T-helper 2 cell treated with Interferon-gamma antibody and Interleukin-4, amounts not matched to agents 100 ng/mL and 5 ng/mL, for 36 hours (primary cell): ENCODE results near the gene C19orf18. TPM values are rescaled to one million over a fixed set of nuclear protein-coding genes. Genes with fewer than 3 reads are reported as not detected.

Experiments used
- intact Hi-C: fragments of 100-400 bp; cut with micrococcal nuclease; formaldehyde crosslinking; loops from one replicate; pipeline ENCODE4 v1.15.1; 2023
- total RNA-seq: library from RNA; stranded (reverse); gene quantifications from 2 replicates; pipeline ENCODE4 v1.2.3, GENCODE V29; 2022

Gene C19orf18
- total RNA-seq = 0.30 and 0.34 TPM in 2 replicates

DNA sequence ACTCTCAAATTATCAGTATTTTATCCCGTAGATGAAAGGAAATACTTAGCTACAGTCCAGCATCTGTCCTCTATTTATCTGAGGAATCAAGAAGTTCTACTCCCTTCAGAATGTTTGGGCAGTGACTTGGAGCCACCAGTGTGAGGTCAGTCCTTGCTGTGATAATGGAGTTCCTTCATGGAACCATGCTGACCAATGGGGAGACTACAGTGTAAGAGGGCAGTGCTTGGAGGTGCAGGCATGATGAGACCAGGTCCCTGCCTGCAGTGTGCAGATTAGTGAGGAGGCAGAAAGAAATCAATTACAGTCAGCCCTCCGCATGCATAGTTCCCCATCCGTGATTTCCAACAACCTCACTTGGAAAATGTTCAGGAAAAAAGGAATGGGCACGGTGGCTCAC, at the start of gene C19orf18:
C19orf18 (minus strand) TSS at position 101 of the 400 bp plus-strand sequence. CDS start 102 bp downstream, outside the sequence.
- intact Hi-C loops = no loop called here

DNA sequence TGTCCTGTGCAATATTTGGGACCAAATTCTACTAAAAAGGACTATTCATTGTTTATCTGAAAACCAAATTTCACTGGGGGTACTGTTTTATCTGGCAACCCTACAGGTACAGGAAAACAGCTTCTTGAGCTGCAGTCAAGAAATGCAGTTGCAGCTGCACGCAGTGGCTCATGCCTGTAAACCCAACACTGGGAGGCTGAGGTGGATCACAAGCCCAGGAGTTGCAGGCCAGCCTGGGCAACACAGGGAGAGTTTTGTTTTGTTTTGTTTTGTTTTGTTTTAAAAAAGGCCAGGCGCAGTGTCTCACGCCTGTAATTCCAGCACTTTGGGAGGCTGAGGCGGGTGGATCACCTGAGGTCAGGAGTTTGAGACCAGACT, 47.9 kb upstream of the C19orf18 start:
- intact Hi-C loops = no loop called here

DNA sequence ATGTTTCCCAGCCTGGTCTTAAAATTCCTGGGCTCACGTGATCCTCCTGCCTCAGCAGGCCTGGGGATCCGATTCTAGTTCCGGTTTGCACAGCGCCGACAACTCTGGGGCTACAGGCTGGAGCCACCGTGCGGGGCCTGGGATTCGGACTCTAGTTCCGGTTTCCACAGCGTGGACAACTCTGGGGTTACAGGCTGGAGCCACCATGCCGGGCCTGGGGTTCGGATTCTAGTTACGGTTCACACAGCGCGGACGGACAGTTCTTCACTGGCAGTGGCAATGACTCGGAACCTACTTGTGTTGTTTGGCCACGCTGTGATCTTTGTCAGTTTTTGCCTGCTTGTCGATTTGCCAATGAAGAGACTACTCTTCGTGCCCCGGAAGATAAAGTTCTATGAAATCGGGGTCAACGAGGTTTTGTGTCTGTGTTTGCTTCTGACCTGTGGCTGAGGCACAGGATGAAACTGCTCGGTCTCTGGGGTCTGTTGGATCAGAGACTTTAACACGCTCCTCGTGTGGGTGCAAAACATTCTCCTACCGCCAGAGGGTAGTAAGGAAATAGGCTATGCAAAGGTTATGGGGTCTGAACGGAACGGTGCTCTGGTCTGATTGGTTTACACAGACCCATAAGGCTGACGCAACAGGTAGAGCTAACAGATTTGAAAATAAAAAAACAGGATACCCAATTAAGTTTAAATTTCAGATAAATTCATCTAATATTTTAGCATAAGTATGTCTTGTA, 47.4 kb upstream of the C19orf18 start:
- intact Hi-C loops = no loop called here

DNA sequence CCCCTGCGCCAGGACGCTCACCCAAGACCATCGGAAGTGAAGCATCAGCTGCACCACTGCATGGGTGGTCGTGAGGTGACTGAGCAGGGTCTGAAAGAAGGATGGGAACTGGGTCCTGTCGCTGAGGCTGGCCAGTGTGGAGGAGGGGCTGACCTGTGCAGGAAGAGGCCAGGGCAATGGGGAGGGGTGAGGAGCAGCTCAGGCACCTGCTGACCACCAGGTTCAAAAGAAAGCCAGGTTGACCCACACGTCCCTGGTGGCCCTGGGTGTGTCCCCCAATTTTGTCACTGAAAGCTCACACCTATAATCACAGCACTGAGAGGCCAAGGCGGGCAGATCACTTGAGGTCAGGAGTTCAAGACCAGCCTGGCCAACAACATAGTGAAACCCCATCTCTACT, 45.8 kb upstream of the C19orf18 start:
- intact Hi-C loops = no loop called here

DNA sequence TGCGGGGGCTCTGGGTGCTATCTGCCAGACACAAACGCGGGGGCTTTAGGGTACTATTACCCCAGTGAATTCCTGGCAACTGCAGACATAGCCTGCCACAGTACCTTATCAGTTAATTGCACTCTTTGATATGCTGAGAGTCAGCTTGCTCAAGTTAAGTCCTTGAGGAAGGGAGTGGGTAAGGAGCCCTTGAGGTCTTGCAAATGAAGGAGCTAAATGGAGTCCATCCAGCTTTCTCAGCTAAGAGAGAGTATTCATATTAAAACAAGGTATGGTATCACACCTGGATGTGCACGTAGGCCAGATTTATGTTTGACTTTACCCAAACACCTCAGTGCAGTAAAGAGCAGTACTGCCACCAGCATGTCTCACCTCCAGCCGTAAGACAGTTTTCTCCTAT, 39.8 kb upstream of the C19orf18 start:
- intact Hi-C loops = no loop called here

DNA sequence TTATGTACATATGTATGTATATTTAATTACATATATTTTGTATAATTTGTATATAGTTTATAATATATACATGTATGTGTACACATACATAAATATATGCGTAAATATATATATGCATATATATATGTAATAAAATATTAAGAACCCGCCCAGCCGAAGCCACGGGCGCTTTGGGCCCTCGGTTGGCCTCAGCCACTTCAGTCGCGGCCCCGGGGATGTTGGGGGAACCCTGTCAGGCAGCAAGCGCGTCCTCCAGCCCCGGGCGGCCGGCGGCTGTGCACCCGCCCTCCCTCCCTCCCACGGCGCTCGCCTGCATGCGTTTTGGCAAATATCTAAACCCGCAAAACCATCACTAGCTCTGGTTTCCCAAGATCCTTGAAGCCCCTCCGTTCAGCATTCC, 36.2 kb upstream of the C19orf18 start:
- intact Hi-C loops = no loop called here

DNA sequence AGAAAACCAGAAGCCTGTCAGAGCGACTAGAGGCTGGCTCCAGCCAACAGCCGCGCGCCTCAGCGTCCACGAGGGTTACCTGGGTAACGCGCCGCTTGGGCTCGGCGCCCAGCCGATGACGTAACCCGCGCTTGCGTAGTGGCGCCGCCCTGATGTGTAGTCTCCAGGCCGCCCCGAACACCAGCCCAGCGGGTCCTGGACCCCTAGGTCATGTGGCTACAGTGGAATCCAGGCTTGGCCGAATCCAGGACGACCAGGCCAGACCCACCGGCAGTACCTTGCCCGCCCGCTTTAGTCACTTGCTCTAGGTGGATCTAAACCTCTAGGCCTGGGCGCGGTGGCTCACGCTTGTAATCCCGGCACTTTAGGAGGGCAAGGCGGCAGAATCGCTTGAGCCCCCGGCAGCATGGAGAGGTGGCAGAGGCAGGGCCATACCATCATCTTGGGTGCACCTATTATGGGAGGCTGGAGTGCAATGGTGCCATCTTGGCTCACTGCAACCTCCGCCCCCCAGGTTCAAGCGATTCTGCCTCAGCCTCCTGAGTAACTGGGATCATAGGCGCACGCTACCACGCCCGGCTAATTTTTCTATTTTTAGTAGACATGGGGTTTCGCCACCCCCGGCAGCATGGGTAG, 35.5 kb upstream of the C19orf18 start:
- intact Hi-C loops = loop anchor here (10.0 kb wide), 1 partner anchor 145 kb away; the partner anchor contains the start of gene ZNF329

DNA sequence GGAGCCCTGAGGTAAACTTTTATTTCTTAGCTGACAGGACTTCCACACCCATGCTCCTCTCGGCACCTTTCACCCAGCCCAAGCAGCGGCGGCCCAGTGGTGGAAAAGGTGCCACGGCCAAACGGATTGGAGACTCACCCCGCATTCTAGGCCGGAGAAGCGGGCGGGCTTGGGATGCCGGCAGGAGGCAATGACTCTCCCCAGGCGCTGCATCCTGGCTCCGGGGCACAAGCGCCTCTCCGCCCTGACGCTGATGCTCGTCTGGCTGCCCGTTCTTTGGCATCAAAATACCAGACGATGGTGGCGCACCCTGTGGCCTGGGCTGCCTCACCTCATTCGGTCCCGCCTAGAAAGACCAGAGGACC, 34.9 kb upstream of the C19orf18 start:
- intact Hi-C loops = loop anchor here (10.0 kb wide), 1 partner anchor 146 kb away; the partner anchor contains the start of gene ZNF329

DNA sequence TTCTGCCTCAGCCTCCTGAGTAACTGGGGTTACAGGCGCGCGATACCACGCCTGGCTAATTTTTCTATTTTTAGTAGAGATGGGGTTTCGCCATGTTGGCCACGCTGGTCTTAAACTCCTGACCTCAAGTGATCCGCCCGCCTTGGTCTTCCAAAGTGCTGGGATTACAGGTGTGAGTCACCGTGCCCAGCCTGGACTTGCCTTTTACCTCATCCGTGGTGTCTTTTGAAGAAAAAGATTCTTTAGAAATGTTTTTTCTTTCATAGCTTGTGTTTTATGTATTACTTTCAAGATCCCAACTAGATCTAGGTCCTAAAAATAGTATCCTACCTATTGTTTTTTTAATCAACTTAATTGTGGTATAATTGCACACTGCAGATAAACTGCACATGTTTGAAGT, 34.5 kb upstream of the C19orf18 start:
- intact Hi-C loops = loop anchor here (10.0 kb wide), 1 partner anchor 146 kb away; the partner anchor contains the start of gene ZNF329

DNA sequence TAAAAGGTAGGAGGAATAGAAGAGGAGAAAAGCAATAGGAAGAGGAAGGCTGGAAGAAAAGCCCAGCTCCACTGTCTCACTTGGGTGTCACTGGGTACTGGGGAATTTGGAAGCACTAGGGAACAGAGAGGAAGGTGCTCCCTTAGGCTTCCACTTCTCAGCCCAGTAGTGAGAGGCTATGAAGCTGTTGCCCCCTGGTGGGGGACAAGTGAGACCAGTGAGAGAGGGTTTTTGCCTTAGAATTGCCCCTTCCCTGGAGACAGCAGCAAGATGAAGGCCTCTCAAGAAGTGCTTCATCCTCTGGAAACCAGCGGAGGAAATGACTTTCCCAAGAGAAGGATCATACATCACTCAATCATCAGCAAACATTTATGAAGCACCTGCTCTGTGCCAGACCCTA, 33.0 kb upstream of the C19orf18 start:
- intact Hi-C loops = loop anchor here (10.0 kb wide), 1 partner anchor 148 kb away; the partner anchor contains the start of gene ZNF329

DNA sequence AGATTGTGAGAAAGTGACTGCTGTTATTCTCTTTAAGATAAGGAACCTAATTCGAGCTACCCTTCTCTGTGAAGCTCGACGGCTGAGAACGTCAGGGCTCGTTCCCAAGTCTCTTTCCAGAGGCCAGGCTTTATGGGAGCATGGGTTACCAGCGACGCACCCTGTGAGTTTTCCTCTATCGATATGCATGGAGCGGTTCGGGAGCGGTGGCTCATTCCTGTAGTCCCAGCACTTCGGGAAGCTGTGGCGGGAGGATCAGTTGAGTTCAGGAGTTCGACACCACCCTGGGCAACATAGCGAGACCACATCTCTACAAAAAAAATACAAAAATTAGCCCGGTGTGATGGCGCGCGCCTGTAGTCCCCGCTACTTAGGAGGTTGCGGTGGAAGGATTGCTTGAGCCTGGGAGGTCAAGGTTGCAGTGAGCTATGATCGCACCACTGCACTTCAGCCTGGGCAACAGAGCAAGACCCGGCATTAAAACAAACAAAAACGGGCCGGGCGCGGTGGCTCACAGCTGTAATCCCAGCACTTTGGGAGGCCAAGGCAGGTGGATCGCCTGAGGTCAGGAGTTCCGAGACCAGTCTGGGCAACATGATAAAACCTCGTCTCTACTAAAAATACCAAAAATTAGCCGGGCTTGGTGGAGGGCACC, 29.0 kb upstream of the C19orf18 start:
- intact Hi-C loops = loop anchor here (2.0 to 10.0 kb wide), 4 partner anchors 86 to 516 kb away; partner anchors contain the start of genes ZNF329, ZNF417, ZNF419 and ZNF776

DNA sequence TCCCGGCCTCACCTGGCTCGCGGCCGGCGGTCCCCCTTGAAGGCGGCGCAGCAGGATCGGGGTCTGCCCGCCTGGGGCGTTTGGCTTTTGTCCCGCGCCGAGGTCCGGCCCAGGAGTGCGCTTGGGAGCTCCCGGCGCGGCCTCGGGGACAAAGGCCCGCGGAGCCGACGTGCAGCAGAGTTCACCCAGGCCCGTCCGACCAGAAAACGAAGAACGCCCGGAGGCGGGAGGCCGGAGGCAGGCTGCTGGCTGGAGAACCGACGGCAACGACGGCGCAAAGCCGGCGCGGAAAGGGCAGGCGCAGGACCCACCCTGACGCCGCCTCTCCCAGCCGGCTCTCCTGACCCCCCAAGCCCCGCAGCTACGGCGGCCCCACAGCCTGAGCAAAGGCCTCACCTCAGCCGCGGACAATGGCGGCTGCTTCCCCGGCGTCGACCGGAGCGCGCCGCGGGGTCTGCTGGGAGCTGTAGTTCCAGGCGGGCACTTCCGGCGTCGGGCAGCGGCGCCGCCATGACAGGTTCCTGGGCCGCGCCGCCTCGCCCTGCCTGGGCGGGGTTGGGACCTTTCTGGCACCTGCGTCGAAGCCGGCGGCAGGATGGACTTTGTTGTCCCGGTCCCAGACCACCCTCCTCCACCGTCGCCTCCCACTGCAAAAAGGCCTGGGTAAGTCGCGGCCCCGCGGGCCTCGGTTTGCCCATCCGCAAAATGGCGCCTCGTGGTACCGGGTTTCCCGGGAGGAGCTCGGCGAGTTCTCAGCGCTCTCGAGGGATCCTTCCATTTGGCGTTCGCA, 28.2 kb upstream of the C19orf18 start, which contains the start of gene ZNF606:
ZNF606 (minus strand) TSS at position 437 of the 790 bp plus-strand sequence. CDS start 1,501 bp downstream, outside the sequence.
- intact Hi-C loops = loop anchor here (1.0 to 10.0 kb wide), 7 partner anchors 55 to 567 kb away; partner anchors contain the start of genes ZNF256, ZNF329, ZNF417 and ZNF419

DNA sequence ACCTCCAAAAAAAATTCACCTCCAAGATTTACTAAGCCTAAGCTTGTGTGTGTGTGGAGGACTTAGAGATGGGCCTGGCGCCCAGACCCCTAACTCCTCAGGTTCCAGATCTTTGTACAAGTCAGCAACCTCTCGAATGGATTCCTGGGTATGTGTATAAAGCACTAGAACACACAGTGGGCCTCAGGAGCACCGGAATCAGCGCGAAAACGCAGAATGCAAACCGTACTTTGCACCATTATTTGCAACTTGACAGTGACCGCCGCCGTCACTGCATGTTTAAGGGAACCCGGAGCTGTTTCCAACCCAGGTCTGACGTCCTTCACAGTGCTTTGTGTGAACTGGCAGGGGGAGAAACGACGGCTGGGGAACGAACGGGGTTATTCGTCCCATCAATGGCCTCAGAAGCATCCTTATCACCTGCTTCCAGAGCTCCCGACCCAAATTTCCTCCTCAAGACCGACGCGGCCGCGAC, 27.6 kb upstream of the C19orf18 start:
- intact Hi-C loops = loop anchor here (1.0 to 10.0 kb wide), 7 partner anchors 55 to 567 kb away; partner anchors contain the start of genes ZNF256, ZNF329, ZNF417 and ZNF419

DNA sequence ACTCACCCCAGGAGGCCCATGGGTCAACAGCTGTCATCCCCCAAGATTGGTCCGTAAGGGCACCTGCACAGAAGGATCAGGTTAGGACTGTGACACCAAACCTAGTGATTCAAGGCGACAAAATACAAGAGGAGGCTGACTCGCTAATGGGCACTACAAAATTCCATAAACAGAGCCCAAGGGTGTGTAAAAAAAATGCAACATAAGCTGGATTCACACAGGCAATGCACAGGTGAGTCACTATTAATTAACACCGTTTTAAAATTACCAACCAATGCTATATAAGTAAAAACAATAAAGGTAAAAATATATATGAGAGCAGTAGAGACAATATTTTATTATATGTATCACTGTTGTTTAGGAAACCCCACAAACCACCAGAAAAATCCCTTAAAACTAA, 26.3 kb upstream of the C19orf18 start:
- intact Hi-C loops = loop anchor here (5.0 to 10.0 kb wide), 3 partner anchors 154 to 513 kb away; partner anchors contain the start of genes ZNF329, ZNF419 and ZNF776

DNA sequence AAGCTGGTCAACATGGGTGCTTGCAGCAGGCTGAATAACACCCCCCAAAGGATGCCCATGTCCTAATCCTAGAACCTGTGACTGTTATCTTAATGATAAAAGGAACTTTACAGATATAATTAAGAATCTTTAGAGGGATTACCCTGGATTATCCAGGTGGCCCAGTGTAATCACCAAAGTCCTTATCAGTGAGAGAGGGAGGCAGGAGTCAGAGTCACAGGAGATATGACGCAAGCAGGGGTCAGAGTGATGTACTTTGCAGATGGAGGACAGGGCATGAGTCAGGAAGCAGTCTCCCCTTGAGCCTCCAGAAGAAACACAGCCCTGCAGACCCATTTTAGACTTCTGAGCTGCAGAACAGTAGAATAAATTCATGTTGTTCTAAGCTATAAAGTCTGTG, 18.5 kb upstream of the C19orf18 start:
- intact Hi-C loops = no loop called here

DNA sequence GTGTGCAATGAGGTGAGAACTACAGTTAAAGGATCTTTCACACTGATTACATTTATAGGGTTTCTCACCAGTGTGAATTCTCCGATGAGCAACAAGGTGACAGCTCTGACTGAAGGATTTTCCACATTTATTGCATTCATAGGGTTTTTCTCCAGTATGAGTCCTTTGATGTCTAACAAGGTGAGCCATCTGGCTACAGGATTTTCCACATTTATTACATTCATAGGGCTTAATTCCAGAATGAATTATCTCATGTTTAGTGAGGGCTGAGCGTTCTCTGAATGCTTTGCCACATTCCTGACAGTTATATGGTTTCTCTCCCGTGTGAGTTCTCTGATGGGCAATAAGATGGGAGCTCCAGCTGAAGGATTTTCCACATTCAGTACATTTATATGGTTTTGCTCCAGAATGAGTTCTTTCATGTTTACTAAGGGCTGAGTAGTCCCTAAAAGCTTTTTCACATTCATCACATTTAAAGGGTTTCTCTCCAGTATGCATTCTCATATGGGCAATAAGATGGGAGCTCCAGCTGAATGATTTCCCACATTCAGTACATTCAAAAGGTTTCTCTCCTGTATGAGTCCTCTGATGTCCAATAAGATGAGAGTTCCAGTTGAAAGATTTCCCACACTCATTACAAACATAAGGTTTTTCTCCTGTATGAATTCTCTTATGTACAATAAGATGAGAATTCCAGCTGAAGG, 4.4 kb upstream of the C19orf18 start:
- intact Hi-C loops = no loop called here

DNA sequence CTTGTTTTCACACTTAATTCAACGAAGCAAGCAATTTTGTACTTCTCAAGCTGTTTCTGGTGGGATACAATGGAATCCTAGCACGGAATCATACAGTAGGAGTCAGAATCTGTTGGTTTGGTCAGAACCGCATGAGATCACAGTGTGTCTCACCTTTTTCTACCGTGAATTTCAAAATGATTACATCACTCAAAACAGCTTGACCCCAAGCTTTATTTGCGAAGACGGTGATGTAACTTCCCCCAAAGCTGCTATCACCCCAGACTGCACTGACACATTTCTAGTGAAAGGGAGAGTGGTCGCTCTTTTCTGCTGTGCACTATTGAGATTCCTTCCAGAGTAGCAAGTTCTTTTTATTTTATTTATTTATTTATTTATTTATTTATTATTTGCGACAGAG, 9.6 kb downstream of the C19orf18 start:
- intact Hi-C loops = no loop called here

DNA sequence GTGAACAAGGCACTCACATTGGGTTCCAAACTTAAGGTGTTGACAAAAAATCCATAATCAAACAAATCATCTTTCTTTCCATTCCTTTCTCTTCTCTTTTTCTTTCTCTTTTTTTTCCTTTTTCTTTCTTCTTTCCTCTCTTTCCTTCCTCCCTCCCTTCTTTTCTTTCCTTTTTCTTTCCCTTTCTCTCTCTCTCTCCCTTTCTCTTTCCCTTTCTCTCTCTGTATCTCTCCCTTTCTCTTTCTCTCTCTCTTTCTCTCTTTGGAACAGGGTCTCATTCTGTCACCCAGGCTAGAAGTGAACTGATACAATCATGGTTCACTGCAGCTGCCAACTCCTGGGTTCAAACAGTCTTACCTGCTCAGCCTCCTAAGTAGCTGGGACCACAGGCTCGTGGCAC, 12.5 kb downstream of the C19orf18 start:
- intact Hi-C loops = no loop called here

DNA sequence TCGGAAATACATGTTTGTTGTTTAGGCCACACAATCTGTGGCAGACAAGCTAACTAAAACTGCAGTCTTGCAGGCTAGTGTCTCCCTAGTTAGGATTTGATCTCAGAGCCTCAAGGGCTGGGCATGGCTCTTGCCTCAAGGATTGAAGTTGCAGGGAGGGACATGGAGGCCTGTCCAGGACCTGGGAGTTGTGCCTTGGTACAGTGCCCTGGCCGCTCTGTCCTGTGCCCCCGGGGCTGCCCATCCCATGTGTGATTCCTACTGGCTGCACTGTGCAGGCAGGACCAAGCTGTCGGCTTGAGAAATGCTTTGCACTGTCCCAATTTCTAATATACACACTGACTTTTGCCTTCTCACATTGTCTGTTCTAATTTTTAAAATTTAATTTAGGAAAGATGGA, 19.3 kb downstream of the C19orf18 start:
- intact Hi-C loops = no loop called here

DNA sequence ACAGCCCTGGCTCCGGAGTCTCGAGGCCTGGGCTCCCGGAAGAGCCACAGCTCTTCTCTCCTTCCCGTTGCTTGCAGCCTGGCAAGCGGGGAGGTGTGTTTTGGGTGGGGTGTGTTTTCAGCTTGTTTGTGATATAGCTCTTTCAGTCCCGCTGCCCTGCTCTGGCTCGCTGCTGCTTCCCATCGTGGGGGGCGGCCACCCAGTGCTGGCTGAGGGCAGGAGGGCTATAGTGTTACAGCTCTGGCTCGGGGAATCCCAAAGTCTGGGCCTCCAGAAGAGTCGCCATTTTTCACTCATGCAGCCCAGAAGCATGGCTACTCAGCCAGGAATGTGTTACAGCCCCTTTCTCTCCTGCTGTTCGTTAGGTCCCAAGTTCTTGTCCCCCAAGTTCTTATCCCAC, 24.6 kb downstream of the C19orf18 start:
- intact Hi-C loops = no loop called here
